GM19324 (cell line): ENCODE measurements around the gene ZBTB34.
"Not testable (repeated sequence)": the region's sequence is repeated elsewhere in the genome, so short reads cannot be mapped to it uniquely, and the experiment has no call there.

Source experiments
- ATAC-seq: cut with Tn5 transposase; IDR thresholded peaks from one replicate; pipeline ENCODE4 v1.9.1; 2021; ENCODE audit warnings: mild to moderate bottlenecking, moderate library complexity; ENCODE audit not compliant: unreplicated experiment, low FRiP score

ZBTB34 gene, protein sequence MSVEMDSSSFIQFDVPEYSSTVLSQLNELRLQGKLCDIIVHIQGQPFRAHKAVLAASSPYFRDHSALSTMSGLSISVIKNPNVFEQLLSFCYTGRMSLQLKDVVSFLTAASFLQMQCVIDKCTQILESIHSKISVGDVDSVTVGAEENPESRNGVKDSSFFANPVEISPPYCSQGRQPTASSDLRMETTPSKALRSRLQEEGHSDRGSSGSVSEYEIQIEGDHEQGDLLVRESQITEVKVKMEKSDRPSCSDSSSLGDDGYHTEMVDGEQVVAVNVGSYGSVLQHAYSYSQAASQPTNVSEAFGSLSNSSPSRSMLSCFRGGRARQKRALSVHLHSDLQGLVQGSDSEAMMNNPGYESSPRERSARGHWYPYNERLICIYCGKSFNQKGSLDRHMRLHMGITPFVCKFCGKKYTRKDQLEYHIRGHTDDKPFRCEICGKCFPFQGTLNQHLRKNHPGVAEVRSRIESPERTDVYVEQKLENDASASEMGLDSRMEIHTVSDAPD

DNA sequence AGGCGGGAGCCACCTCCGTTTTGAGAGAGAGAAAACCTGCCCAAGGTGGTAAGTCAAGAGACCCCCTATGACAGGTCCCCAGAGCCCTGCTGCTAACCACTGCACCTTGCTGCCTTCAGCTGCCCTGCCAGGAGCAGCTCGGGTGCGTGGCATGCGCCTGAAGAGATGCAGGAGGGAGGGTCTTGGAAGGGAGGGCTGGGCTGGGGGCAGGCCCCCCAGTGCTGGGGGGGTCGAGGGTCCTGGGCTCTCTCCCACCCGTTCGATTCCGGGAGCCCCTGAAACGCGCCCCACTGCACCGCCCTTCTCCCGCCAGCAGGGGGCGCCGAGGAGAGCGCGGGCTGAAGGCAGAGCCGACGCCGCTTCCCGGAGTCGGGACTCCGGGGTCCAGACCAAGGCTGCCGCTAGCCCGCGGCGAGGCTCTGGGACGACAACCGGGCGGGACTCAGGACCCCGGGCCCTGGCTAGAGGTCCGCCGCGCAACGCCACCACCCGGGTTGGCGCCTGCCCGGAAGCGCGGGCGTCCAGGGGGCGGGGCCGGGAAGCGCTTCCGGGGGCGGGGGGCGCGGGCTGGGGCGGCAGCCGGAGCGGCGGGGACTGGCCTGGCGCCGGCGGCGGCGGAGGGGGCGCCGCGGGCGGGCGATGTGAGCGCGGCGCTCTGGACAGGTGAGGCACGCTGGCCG is at the start of gene ZBTB34:
Gene ZBTB34, plus strand, starts transcription at position 563 of the 680 bp plus-strand sequence. CDS start 18,761 bp downstream, outside the sequence.
- ATAC-seq, result peak; percentile 70

DNA sequence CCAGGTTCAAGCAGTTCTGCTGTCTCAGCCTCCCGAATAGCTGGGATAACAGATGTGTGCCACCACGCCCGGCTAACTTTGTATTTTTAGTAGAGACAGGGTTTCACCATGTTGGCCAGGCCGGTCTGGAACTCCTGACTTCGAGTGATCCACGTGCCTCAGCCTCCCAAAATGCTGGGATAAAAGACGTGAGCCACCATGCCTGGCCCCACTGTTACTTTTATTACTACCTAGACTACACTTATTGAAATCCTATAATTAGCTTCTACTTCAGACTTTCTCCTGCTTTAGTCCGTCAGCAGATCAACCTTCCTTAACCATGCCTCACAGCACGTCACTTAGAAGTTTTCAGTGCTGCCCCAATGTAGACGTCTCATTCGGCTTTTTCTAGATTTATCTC is 47.4 kb upstream of the ZBTB34 start:
- ATAC-seq, result no peak

DNA sequence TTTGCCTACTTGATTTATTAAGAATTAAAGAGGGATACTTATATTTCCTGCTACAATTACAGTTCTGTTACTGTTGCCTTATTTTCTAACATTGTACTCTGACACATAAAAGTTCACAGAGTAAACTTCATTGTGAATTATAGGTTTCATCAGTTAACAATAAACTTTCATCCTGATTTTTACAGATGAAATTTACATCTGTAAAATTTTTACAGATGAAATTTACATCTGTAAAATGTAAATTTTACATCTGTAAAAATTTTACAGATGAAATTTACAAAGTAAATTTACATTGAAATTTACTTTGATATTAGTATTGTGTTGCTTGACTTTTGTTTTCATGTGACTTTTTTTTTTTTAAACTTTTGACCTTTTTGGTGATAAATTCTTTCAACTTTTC is 46.3 kb upstream of the ZBTB34 start:
- no peak for ATAC-seq

DNA sequence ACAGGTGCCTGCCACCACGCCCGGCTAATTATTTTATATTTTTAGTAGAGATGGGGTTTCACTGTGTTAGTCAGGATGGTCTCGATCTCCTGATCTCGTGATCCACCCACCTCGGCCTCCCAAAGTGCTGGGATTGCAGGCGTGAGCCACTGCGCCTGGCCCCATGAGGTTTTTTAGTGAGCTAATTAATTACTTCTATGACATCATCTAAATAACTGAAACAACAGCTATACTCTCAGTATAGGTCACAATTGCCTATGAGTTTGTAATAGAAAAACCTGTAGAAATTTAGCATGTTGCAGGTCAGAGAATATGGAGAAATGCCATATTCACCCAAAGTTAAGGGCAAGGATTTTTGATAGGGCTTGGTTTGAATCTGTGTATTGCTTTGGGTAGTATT is 42.8 kb upstream of the ZBTB34 start:
- not testable (repeated sequence) for ATAC-seq

DNA sequence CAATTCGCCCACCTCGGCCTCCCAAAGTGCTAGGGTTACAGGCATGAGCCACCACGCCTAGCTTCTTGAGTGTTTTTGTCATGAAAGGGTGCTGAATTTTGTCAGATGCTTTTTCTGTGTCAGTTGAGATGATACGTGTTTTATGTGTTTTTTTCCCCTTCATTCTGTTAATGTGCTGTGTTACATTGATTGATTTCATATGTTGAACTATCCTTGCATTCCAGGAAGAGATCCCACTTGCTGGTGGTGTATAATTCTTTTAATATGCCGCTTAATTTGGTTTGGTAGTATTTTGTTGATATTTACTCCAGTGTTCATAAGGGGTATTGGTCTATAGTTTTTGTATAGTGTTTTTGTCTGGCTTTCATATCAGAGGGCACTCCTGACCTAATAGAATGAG is 42.0 kb upstream of the ZBTB34 start:
- no peak for ATAC-seq

DNA sequence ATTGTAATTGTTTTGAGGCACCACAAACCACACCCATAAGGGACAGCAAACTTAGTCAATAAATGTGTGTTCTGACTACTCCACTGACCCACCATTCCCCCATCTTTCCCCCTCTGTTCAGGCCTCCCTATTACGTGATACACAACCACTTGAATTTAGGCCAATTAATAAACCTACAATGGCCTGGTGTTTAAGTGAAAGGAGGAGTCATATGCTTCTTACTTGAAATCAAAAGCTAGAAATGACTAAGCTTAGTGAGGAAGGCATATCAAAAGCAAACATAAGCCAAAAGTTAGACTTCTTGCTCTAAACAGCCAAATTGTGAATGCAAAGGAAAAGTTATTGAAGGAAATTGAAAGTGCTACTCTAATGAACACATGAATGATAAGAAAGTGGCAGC is 41.0 kb upstream of the ZBTB34 start:
- no peak for ATAC-seq

DNA sequence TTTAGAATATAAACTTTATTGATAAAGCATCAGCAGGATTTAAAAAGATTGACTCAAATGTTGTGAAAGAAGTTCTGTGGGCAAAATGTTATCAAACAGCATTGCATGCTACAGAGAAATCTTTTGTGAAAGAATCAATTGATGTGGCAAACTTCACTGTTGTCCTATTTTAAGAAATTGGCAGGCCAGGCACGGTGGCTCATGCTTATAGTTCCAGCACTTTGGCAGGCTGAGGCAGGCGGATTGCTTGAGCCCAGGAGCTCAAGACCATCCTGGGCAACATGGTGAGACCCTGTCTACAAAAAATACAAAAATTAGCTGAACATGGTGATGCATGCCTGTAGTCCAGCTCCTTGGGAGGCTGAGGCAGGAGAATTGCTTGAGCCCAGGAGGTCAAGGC is 38.2 kb upstream of the ZBTB34 start:
- no peak for ATAC-seq

DNA sequence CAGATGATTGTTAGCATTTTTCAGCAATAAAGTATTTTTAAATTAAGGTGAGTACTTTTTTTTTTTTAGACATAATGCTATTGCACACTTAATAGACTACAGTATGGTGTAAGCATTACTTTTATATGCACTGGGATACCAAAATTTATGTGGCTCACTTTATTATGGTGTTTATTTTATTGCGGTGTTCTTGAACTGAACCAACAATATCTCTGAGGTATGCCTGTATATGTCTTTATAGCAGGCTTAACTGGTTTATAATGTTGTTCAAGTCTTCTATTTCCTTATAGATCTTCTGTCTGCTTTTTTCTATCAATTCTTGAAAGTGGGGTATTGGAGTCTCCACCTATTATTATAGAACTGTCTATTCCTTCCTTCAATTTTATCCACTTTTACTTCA is 37.6 kb upstream of the ZBTB34 start:
- no peak for ATAC-seq

DNA sequence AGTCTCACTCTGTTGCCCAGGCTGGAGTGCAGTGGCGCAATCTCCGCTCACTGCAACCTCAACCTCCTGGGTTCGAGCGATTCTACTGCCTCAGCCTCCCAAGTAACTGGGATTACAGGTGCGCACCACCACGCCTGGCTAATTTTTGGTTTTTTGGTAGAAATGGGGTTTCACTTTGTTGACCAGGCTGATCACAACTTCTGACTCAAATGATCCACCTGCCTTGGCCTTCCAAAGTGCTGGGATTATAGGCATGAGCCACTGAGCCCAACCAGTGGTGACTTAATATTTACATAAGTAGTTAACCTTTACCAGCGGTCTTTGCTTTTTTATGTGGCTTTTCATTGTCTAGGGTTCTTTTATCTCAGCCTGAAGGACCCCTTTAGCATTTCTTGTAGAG is 36.4 kb upstream of the ZBTB34 start:
- not testable (repeated sequence) for ATAC-seq

DNA sequence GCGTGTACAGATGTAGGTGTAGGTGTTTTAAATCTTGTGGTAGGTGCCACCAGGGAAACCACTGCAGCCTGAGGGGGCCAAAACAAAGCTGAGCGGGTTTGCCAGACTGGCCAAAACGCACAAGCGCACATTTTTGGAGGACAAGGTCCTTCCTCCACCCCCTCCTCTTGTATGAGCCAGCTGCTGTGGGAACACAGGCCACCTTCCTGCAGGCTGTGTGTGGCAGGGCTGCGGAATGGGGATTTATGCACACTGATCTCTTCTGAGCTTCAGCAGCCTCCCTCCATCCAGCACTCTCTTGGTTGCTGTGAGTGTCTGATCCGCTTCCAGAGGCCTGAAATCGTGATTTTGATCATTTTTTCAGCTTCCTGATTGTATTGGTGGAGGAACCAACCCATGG is 33.2 kb upstream of the ZBTB34 start:
- ATAC-seq, result no peak

DNA sequence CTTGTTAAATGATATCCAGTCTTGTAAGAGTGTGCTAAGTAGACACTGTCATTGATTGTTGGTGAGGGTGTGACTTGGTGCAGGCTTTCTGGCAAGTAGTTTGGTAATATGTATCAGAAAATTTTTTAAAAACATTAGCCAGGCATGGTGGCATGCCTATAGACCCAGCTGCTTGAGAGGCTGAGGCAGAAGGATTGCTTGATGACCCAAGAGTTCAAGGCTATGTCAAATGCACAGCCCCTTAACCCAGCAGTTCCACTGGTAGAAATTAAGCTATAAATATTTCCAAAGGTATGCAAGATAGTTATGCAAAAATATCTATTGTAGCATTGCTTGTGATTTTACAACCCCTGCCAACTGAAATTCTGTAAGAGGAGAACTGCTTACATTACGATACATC is 31.4 kb upstream of the ZBTB34 start:
- no peak for ATAC-seq

DNA sequence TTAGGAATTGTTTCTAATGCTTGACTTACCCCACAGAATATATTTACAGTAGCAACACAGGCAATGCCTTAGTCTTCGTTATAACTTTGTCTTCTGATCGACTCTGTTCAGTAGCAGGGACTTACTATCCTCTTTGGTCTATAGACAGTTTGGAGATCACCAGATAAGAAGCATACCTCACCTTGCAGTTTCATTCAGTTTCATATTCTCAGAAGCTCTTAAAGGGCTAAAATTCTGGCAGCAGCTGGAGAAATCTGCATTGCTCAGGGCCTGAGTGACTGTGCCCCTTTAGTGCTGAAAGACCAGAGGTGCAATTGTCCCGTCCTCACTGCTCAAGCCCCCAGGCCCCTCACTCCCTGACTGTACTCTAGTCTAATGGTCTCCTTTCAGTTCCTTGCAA is 29.6 kb upstream of the ZBTB34 start:
- no peak for ATAC-seq

DNA sequence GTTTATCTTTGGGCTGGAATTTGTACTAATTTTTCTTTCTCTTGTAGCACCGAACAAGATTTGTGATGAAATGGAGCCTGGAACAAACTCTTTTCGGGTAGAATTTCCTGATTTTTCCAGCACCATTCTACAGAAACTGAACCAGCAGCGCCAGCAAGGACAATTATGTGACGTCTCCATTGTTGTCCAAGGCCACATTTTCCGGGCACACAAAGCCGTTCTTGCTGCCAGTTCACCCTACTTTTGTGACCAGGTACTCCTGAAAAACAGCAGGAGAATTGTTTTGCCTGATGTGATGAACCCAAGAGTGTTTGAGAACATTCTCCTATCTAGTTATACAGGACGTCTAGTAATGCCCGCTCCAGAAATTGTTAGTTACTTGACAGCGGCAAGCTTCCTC is 28.0 kb upstream of the ZBTB34 start:
- no peak for ATAC-seq

DNA sequence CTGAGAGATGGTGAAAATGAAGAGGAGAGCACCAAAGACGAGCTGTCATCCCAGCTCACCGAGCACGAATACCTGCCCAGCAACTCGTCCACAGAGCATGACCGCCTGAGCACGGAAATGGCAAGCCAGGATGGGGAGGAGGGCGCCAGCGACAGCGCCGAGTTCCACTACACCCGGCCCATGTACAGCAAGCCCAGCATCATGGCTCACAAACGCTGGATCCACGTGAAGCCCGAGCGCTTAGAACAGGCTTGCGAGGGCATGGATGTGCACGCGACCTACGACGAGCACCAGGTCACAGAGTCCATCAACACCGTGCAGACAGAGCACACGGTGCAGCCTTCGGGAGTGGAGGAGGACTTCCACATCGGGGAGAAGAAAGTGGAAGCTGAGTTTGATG is 27.4 kb upstream of the ZBTB34 start:
- no peak for ATAC-seq

DNA sequence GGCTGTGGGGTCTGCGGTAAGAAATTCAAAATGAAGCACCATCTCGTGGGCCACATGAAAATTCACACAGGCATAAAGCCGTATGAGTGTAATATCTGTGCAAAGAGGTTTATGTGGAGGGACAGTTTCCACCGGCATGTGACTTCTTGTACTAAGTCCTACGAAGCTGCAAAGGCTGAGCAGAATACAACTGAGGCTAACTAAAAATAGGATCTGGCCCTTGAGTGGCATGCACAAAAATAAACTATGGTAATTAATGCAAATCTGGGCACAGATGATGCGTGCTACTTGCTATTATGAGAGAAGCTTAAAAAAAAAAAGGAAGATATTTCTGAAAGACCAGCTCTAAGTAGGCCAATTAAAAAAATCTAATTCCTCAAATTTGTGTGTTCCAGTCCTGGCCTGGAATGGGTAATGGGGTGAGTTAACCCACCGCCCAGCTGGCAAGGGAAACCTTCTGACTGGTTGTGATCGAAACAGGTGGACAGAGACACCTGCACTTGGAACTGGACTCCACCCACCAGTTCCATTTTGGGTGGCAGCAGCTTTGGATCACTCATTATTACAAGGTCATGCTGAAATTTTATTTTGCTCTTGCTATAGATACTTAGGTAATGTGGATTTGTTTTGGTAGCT is 26.6 kb upstream of the ZBTB34 start:
- ATAC-seq, result no peak

DNA sequence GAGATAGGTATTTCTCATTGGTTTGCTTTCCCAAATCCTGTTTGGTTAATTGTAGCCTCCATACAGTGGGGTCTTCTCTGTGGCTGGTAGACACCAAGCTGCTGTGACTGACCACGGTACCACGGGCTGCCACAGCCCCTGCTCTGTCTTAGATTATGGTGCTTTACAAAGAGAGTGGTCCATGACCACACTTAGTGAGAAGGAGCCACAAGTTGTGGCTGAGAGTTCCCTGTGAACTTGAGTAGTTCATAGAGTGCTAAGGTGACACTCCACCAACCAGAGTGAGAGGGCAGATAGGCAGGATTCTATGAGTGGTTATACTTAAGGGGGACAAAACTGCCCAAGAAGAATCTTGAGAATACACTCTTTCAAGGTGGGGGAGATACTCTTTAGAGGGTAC is 25.8 kb upstream of the ZBTB34 start:
- no peak for ATAC-seq

DNA sequence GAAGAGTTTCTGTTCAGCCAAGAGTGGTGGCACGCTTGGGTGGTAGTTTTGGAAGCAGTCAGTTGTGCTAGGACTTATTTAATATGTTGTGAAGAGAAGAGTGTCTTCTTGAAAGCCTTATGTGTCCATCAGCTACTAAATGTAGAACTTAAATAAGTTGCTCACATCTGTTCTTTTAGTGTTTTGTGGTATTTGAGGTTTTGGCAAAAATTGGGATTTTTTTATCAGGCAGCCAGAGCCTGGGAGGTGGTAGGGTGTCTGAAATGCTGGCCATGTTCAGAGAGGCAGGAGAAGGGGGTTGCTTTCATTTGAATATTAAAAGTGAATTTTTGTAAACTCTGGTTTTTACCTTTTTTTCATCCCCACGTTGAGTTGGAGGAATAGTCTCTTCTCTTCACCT is 24.2 kb upstream of the ZBTB34 start:
- ATAC-seq, result no peak

DNA sequence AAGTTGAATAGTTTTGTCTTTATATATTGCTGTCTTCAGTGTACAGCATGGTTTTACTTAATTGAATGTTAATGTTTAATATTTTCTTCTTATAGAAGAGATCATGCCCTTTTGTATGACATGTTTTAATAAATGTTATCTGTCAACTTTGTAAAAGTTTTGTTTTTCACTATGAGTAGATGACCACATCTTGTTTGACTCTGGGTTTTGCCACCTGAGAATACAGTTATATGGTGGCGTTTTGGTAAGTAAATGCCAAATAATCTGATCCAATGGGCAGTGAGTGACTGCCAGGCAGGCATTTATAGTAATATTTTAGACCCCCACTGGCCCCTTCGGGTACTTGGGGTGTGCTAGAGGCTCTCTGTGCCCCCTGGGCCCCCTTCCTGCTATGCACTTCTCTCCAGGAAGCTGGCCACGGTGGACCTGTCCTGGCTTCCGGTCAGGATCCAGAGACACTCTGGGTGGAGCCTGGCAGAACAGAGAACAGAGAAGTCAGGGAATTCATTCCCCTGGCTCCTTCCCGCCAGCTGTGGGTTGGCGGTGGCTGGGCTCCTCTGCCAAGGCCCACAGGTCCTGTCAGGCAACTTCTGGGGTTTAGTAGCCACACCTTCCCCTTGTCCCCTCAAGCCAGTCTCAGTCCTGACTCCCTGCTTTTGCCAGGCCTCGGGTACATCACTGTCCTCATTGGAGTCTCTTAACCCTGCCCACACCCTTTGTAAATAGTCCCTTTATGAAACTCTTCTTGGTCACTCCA is 22.2 kb upstream of the ZBTB34 start:
- ATAC-seq, result no peak

DNA sequence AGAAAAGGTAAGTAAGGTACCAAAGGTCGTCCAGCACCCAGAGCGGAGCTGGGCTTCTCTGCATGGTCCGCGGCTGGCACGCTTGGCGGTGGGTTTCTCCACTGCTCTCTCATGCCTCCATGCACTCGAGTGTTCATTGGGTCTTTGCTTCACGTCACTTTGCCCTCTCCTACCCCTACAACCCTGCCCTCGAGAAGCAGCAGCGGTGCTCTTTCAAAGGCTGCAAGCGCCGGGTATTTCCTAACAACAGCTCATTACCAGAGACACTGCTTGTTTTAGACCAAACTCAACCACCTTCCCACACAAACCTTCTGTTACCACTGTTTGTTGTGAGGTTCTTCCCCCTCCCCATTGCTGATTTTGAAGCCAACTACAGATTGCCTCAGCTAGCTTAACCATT is 21.5 kb upstream of the ZBTB34 start:
- ATAC-seq, result no peak

DNA sequence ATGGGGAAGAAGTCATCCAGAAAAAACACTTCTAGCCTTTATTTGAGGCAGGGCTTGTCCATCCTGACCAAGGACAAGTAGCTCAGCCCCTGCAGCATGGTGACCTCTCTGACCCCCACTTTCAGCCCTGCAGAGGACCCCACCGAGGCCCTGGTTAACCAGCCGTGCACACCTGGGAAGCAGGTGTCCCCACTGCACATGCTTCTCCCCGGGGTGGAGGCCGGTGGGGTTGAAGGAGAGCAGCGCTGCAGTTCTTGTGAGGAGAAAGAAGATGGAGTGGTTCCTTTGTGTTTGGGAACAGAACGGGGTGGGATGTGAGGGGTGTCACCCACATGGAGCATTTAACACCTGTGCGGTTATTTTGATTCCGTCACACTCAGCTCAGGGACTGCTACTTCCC is 21.1 kb upstream of the ZBTB34 start:
- no peak for ATAC-seq
